GM21786 (cell line): Measurements from ENCODE around the gene ZNF763.
"Not testable (repeated sequence)": the region's sequence is repeated elsewhere in the genome, so short reads cannot be mapped to it uniquely, and the experiment has no call there.

Experiments
- ATAC-seq: cut with Tn5 transposase; IDR thresholded peaks from one replicate; pipeline ENCODE4 v1.9.1; 2021; ENCODE audit not compliant: unreplicated experiment

Gene ZNF763

GRCh38 chr19:11970174-11970573 lies 5.3 kb downstream of the ZNF763 start:
- no peak for ATAC-seq

DNA sequence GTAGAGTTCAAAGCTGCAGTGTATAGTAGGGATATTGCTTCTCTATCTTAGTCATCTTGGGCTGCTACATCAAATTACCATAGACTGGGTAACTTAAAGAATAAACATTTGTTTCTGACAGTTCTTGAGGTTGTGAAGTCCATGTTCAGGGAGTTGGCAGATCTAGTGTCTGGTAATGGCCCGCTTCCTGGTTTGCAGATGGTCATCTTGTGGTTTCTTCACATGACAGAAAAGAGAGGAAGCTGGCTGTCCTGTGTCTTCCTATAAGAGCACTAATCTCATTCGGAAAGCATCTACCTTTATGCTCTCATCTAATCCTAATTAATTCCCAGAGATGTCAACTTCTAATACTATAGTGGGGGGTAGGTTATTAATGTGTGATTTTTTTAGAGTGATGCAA lies 6.2 kb downstream of the ZNF763 start:
- no peak for ATAC-seq

- ATAC-seq = no peak
Measured at GRCh38 chr19:11973019-11973810, 8.4 kb downstream of the ZNF763 start.

DNA sequence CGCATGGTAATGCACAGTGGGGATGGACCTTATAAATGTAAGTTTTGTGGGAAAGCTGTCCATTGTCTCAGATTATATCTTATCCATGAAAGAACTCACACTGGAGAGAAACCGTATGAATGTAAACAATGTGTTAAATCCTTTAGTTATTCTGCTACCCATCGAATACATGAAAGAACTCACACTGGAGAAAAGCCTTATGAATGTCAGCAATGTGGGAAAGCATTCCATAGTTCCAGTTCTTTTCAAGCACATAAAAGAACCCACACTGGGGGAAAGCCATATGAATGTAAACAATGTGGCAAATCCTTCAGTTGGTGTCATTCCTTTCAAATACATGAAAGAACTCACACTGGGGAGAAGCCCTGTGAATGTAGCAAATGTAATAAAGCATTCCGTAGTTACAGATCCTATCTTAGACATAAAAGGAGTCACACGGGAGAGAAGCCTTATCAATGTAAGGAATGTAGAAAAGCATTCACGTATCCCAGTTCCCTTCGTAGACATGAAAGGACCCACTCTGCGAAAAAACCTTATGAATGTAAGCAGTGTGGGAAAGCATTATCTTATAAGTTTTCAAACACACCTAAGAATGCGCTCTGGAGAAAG lies 13.8 kb downstream of the ZNF763 start:
- ATAC-seq = no peak

GRCh38 chr19:11979527-11979926 lies 14.7 kb downstream of the ZNF763 start:
- no peak for ATAC-seq

- ATAC-seq = no peak
Measured at GRCh38 chr19:11982526-11982925, 17.7 kb downstream of the ZNF763 start.

- no peak for ATAC-seq
Measured at GRCh38 chr19:11984986-11985385, 20.1 kb downstream of the ZNF763 start.

DNA sequence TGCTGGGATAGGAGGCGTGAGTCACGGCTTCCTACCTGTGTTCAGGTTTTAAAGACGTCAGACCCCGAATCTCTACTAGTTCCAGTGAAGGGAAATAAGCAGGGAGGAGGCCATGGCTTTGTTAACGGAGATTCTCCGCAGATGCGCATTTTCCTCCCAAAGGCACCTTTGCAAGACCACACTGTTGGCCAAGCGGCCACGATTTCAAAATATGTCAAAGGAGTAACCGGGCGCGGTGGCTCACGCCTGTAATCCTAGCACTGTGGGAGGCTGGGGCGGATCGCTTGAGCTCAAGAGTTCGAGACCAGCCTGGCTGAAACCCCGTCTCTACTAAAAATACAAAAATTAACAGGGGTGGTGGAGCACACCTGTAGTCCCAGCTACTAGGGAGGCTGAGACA lies 21.9 kb downstream of the ZNF763 start:
- ATAC-seq = no peak

GRCh38 chr19:11987405-11988281 lies 22.8 kb downstream of the ZNF763 start:
- ATAC-seq = peak; percentile 79

DNA sequence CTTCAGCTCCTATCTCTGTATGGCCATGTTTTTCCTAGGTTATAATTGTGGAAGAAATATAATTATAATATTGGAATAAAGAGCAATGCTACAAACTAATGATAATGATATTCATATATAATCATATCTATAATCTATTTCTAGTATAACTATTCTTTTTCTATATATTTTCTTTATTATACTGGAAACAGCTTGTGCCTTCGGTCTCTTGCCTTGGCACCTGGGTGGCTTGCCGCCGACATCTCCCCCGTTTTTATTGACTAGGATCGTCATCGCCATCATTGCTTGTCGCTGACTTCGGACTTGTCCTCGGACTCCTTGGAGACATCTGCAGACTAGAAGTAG lies 24.2 kb downstream of the ZNF763 start:
- ATAC-seq = no peak

DNA sequence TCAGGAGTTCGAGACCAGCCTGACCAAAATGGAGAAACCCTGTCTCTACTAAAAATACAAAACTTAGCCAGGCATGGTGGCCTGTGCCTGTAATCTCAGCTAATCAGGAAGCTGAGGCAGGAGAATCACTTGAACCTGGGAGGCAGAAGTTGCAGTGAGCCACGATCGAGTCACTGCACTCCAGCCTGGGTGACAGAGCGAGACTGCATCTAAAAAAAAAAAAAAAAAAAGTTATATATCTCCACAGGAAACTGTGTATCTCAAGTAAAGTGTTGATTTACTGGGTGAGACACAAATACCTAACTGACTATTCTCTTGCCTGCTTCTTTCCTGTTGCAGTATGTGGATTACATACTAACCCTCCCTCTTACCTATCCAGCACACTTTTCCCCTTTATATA lies 27.1 kb downstream of the ZNF763 start:
- ATAC-seq = not testable (repeated sequence)

- no peak for ATAC-seq
Measured at GRCh38 chr19:11995174-11995573, 30.3 kb downstream of the ZNF763 start.

GRCh38 chr19:12000152-12000981 lies 35.5 kb downstream of the ZNF763 start:
- no peak for ATAC-seq

GRCh38 chr19:12015015-12015752 lies 50.3 kb downstream of the ZNF763 start:
- no peak for ATAC-seq

- ATAC-seq = no peak
Measured at GRCh38 chr19:12015753-12016116, 50.9 kb downstream of the ZNF763 start.
